Measurements from ENCODE around the gene EFNA5. TPM values are rescaled to one million over a fixed set of nuclear protein-coding genes. Genes with fewer than 3 reads are reported as not detected.

The EFNA5 gene
- total RNA-seq, 1 experiment from 2014 or later: 42.7 TPM

GRCh38 chr5:107467137-107467932 lies 203.4 kb downstream of the EFNA5 start:
- ChIA-PET POLR2A (ENCODE audit: unreplicated experiment) (interaction anchor here (0.6 to 0.8 kb wide), 3 partner anchors 27 to 87 kb away, joined by 3 to 8 read pairs (median 5); no protein-coding TSS in a partner anchor), CTCF (interaction anchor here (0.5 to 1.9 kb wide), 2 partner anchors 82 to 104 kb away, joined by 3 to 6 read pairs; no protein-coding TSS in a partner anchor)
- peaks cover 76% of the 10 kb centered on the region for H3K4me1 ChIP-seq (replicated peaks; ENCODE audit: insufficient read depth)
- TF ChIP-seq CTCF (conservative IDR thresholded peaks at IDR 0.05): no peak
- TF ChIP-seq EZH2 (IDR thresholded peaks at IDR 0.05; ENCODE audit: low read depth): no peak
- no peaks in the 10 kb centered on the region for H3K9me3 ChIP-seq (ENCODE audit: insufficient read depth, low read depth)
- no peak overlapping the region for H2AFZ ChIP-seq
- H3F3A ChIP-seq (ENCODE audit: insufficient read depth, low read depth): peaks cover 53% of the 10 kb centered on the region
- H3K27ac ChIP-seq: peak overlapping the region; percentile 96
- peak in 1 of 2 experiments; percentile 55 for DNase-seq
- H3K79me2 ChIP-seq (ENCODE audit: low read depth): peaks cover 87% of the 10 kb centered on the region
- 0 out of 2 replicates have a peak, but pooled peaks cover 4% of the 10 kb centered on the region for H3K36me3 ChIP-seq (ENCODE audit: low read depth)
- intact Hi-C loops (cut with micrococcal nuclease; ENCODE audit: unreplicated experiment): loop anchor here (2.0 to 5.0 kb wide), 2 partner anchors 251 to 1070 kb away; no protein-coding TSS in a partner anchor
- BruUV-seq (replicated peaks): no TSS peak
- no peaks in the 10 kb centered on the region for H3K9me2 ChIP-seq (ENCODE audit: insufficient read depth)
- no peaks in the 10 kb centered on the region for H4K20me1 ChIP-seq (ENCODE audit: insufficient read depth)
- peak overlapping the region; percentile 70 for H3K4me2 ChIP-seq
- no peaks in the 10 kb centered on the region for H3K27me3 ChIP-seq (ENCODE audit: insufficient read depth, low read depth)
- H3K4me3 ChIP-seq: 0 out of 2 replicates have a peak overlapping the region, but pooled peaks have one; percentile 10

GRCh38 chr5:107466233-107466769 lies 204.4 kb downstream of the EFNA5 start:
- intact Hi-C loops (cut with micrococcal nuclease; ENCODE audit: unreplicated experiment): loop anchor here (1.0 to 5.0 kb wide), 3 partner anchors 77 to 1069 kb away; no protein-coding TSS in a partner anchor
- H3F3A ChIP-seq (ENCODE audit: insufficient read depth, low read depth): peaks cover 45% of the 10 kb centered on the region
- peaks cover 91% of the 10 kb centered on the region for H3K79me2 ChIP-seq (ENCODE audit: low read depth)
- H3K27me3 ChIP-seq (ENCODE audit: insufficient read depth, low read depth): no peaks in the 10 kb centered on the region
- TF ChIP-seq CTCF (conservative IDR thresholded peaks at IDR 0.05) (no peak), EZH2 (IDR thresholded peaks at IDR 0.05; ENCODE audit: low read depth) (no peak)
- peak overlapping the region; percentile 6; the same call in 1 of the 2 replicates for H3K4me3 ChIP-seq
- ChIA-PET POLR2A (ENCODE audit: unreplicated experiment) (interaction anchor here (0.5 to 1.0 kb wide), 8 partner anchors 11 to 406 kb away, joined by 3 to 8 read pairs (median 6); no protein-coding TSS in a partner anchor), CTCF (interaction anchor here (0.6 kb wide), 1 partner anchor 106 kb away, joined by 3 read pairs; no protein-coding TSS in a partner anchor)
- H3K4me1 ChIP-seq (replicated peaks; ENCODE audit: insufficient read depth): peaks cover 71% of the 10 kb centered on the region
- peak overlapping the region; percentile 96 for H3K27ac ChIP-seq
- H4K20me1 ChIP-seq (ENCODE audit: insufficient read depth): no peaks in the 10 kb centered on the region
- no TSS peak for BruUV-seq (replicated peaks)
- H3K9me2 ChIP-seq (ENCODE audit: insufficient read depth): no peaks in the 10 kb centered on the region
- DNase-seq: peak; percentile 77 to 90
- 0 out of 2 replicates have a peak, but pooled peaks cover 4% of the 10 kb centered on the region for H3K36me3 ChIP-seq (ENCODE audit: low read depth)
- no peaks in the 10 kb centered on the region; the same call in 1 of the 2 replicates for H3K9me3 ChIP-seq (ENCODE audit: insufficient read depth, low read depth)
- H3K4me2 ChIP-seq: peak overlapping the region; percentile 70
- no peak overlapping the region for H2AFZ ChIP-seq

GRCh38 chr5:107464876-107465275 lies 205.9 kb downstream of the EFNA5 start:
- Histone ChIP-seq H3K36me3 (ENCODE audit: low read depth) (0 out of 2 replicates have a peak, but pooled peaks cover 4% of the 10 kb centered on the region), H3K4me2 (no peak overlapping the region), H3K9me3 (ENCODE audit: insufficient read depth, low read depth) (no peaks in the 10 kb centered on the region; the same call in 1 of the 2 replicates), H3K27ac (peak overlapping the region; percentile 96; the same call in 1 of the 2 replicates), H2AFZ (no peak overlapping the region), H4K20me1 (ENCODE audit: insufficient read depth) (no peaks in the 10 kb centered on the region), H3K27me3 (ENCODE audit: insufficient read depth, low read depth) (no peaks in the 10 kb centered on the region), H3K9me2 (ENCODE audit: insufficient read depth) (no peaks in the 10 kb centered on the region), H3F3A (ENCODE audit: insufficient read depth, low read depth) (peaks cover 32% of the 10 kb centered on the region), H3K79me2 (ENCODE audit: low read depth) (peaks cover 94% of the 10 kb centered on the region), H3K4me1 (replicated peaks; ENCODE audit: insufficient read depth) (peaks cover 60% of the 10 kb centered on the region), H3K4me3 (no peak overlapping the region)
- no peak for DNase-seq
- no peak for TF ChIP-seq CTCF (conservative IDR thresholded peaks at IDR 0.05)
- no peak for TF ChIP-seq EZH2 (IDR thresholded peaks at IDR 0.05; ENCODE audit: low read depth)
- ChIA-PET POLR2A (ENCODE audit: unreplicated experiment) (interaction anchor here (0.5 to 0.6 kb wide), 2 partner anchors 27 to 108 kb away, joined by 4 read pairs; no protein-coding TSS in a partner anchor), CTCF (no interaction called here)
- intact Hi-C loops (cut with micrococcal nuclease; ENCODE audit: unreplicated experiment): loop anchor here (5.0 kb wide), 1 partner anchor 1068 kb away; no protein-coding TSS in a partner anchor
- no TSS peak for BruUV-seq (replicated peaks)

All from PC-9 (cell line).